ENCODE measurements around the gene ZMIZ1.

Gene ZMIZ1

GRCh38 chr10:79078367-79079053 is 9.7 kb downstream of the ZMIZ1 start:
- Mint-ChIP-seq H3K27ac (peak overlapping the region in 1 of 2 donors; percentile 44), H3K4me3 (no peak overlapping the region), H3K4me1 (peaks cover 41% of the 10 kb centered on the region), H3K27me3 (no peaks in the 10 kb centered on the region), H3K9me3 (no peaks in the 10 kb centered on the region)
- ATAC-seq, result no peak
- no peak for DNase-seq

- no peak for DNase-seq
- no peaks in the 10 kb centered on the region for H3K9me3 Mint-ChIP-seq
- peaks cover 44% of the 10 kb centered on the region for H3K4me1 Mint-ChIP-seq
- ATAC-seq, result no peak
- H3K27me3 Mint-ChIP-seq, result no peaks in the 10 kb centered on the region
- no peak overlapping the region for H3K27ac Mint-ChIP-seq
- no peak overlapping the region for H3K4me3 Mint-ChIP-seq
Measured at GRCh38 chr10:79079054-79079397, 10.3 kb downstream of the ZMIZ1 start.

- DNase-seq (no peak), ATAC-seq (no peak)
- Mint-ChIP-seq H3K4me1 (peaks cover 48% of the 10 kb centered on the region), H3K27ac (peak overlapping the region in 1 of 2 donors; percentile 58), H3K27me3 (no peaks in the 10 kb centered on the region), H3K9me3 (no peaks in the 10 kb centered on the region), H3K4me3 (no peak overlapping the region)
Measured at GRCh38 chr10:79079490-79080355, 11.0 kb downstream of the ZMIZ1 start.

- Mint-ChIP-seq H3K4me1 (peaks cover 44% of the 10 kb centered on the region), H3K9me3 (no peaks in the 10 kb centered on the region), H3K27ac (no peak overlapping the region), H3K4me3 (no peak overlapping the region), H3K27me3 (no peaks in the 10 kb centered on the region)
- ATAC-seq (no peak), DNase-seq (no peak)
Measured at GRCh38 chr10:79081353-79082034, 12.7 kb downstream of the ZMIZ1 start.

- no peaks in the 10 kb centered on the region for H3K27me3 Mint-ChIP-seq
- DNase-seq, result no peak
- H3K4me3 Mint-ChIP-seq, result no peak overlapping the region
- H3K4me1 Mint-ChIP-seq, result peaks cover 43% of the 10 kb centered on the region
- H3K9me3 Mint-ChIP-seq, result no peaks in the 10 kb centered on the region
- H3K27ac Mint-ChIP-seq, result peak overlapping the region; percentile 21 to 66
- no peak for ATAC-seq
Measured at GRCh38 chr10:79082035-79082373, 13.2 kb downstream of the ZMIZ1 start.

GRCh38 chr10:79082631-79083596 is 14.1 kb downstream of the ZMIZ1 start:
- Mint-ChIP-seq H3K27me3 (no peaks in the 10 kb centered on the region), H3K27ac (peak overlapping the region in 1 of 2 donors; percentile 12), H3K4me3 (no peak overlapping the region), H3K9me3 (no peaks in the 10 kb centered on the region), H3K4me1 (peaks cover 43% of the 10 kb centered on the region)
- no peak for DNase-seq
- no peak for ATAC-seq

GRCh38 chr10:79084012-79084971 is 15.5 kb downstream of the ZMIZ1 start:
- H3K9me3 Mint-ChIP-seq, result no peaks in the 10 kb centered on the region
- DNase-seq (peak in 1 of 2 donors; percentile 46), ATAC-seq (peak; percentile 58)
- H3K4me3 Mint-ChIP-seq, result no peak overlapping the region
- H3K27me3 Mint-ChIP-seq, result no peaks in the 10 kb centered on the region
- H3K4me1 Mint-ChIP-seq, result peaks cover 43% of the 10 kb centered on the region
- peak overlapping the region in 1 of 2 donors; percentile 81 for H3K27ac Mint-ChIP-seq

- peak overlapping the region in 1 of 2 donors; percentile 63 for H3K27ac Mint-ChIP-seq
- no peaks in the 10 kb centered on the region for H3K9me3 Mint-ChIP-seq
- no peaks in the 10 kb centered on the region for H3K27me3 Mint-ChIP-seq
- no peak for DNase-seq
- H3K4me3 Mint-ChIP-seq, result no peak overlapping the region
- peak; percentile 13 for ATAC-seq
- peaks cover 38% of the 10 kb centered on the region for H3K4me1 Mint-ChIP-seq
Measured at GRCh38 chr10:79084972-79085597, 16.3 kb downstream of the ZMIZ1 start.

- Mint-ChIP-seq H3K9me3 (no peaks in the 10 kb centered on the region), H3K4me1 (peaks cover 53% of the 10 kb centered on the region), H3K4me3 (no peak overlapping the region), H3K27ac (no peak overlapping the region), H3K27me3 (no peaks in the 10 kb centered on the region)
- ATAC-seq (no peak), DNase-seq (no peak)
Measured at GRCh38 chr10:79086822-79087221, 18.1 kb downstream of the ZMIZ1 start.

- Mint-ChIP-seq H3K4me1 (peaks cover 61% of the 10 kb centered on the region), H3K4me3 (no peak overlapping the region), H3K27ac (no peak overlapping the region), H3K27me3 (no peaks in the 10 kb centered on the region), H3K9me3 (no peaks in the 10 kb centered on the region)
- DNase-seq (no peak), ATAC-seq (no peak)
Measured at GRCh38 chr10:79087721-79088120, 19.0 kb downstream of the ZMIZ1 start.

- Mint-ChIP-seq H3K9me3 (no peaks in the 10 kb centered on the region), H3K27me3 (no peaks in the 10 kb centered on the region), H3K27ac (no peak overlapping the region), H3K4me1 (peaks cover 59% of the 10 kb centered on the region), H3K4me3 (no peak overlapping the region)
- ATAC-seq (no peak), DNase-seq (no peak)
Measured at GRCh38 chr10:79088176-79088575, 19.4 kb downstream of the ZMIZ1 start.

GRCh38 chr10:79088613-79089355 is 20.0 kb downstream of the ZMIZ1 start:
- H3K4me3 Mint-ChIP-seq, result no peak overlapping the region
- ATAC-seq, result no peak
- no peaks in the 10 kb centered on the region for H3K9me3 Mint-ChIP-seq

GRCh38 chr10:79089632-79090031 is 20.9 kb downstream of the ZMIZ1 start:
- Mint-ChIP-seq H3K27ac (no peak overlapping the region), H3K4me3 (no peak overlapping the region), H3K9me3 (no peaks in the 10 kb centered on the region), H3K4me1 (peaks cover 55% of the 10 kb centered on the region), H3K27me3 (no peaks in the 10 kb centered on the region)
- no peak for ATAC-seq
- no peak for DNase-seq

More at GRCh38 chr10:79088613-79089355, 20.0 kb downstream of the ZMIZ1 start:
- Mint-ChIP-seq H3K27ac (no peak overlapping the region), H3K4me1 (peaks cover 58% of the 10 kb centered on the region), H3K27me3 (no peaks in the 10 kb centered on the region)
- DNase-seq, result no peak
